GM23338 (cell line): ENCODE measurements around the gene LRRN1. TPM values are rescaled to one million over a fixed set of nuclear protein-coding genes. Genes with fewer than 3 reads are reported as not detected.

ENCODE experiments used
- ATAC-seq: fragments of 200-7000 bp; cut with Tn5 transposase; 3 replicates; pipeline ENCODE4 v1.9.1; 2020
- DNase-seq: peaks from one replicate; pipeline ENCODE4 v3.0.0-alpha.2; 2015; ENCODE audit warnings: low spot score
- H2AFZ ChIP-seq: fragments of 200-600 bp; sonication (generic); 2 replicates; pipeline ENCODE4 v1.8.0; 2016; ENCODE audit warnings: antibody characterized with exemption, mild to moderate bottlenecking, moderate library complexity
- H3F3A ChIP-seq: fragments of 200-600 bp; sonication (generic); replicated peaks from 2 replicates; pipeline ENCODE4 v1.8.0; 2017; ENCODE audit warnings: antibody characterized with exemption, mixed run types, low read depth
- H3K27ac ChIP-seq: fragments of 200-600 bp; sonication (generic); 2 replicates; pipeline ENCODE4 v1.6.1; 2016; ENCODE audit warnings: low read depth
- H3K27me3 ChIP-seq: fragments of 200-600 bp; sonication (generic); 2 replicates; pipeline ENCODE4 v1.8.0; 2016; ENCODE audit warnings: mild to moderate bottlenecking, mixed run types, moderate library complexity; ENCODE audit not compliant: insufficient read depth
- H3K36me3 ChIP-seq: fragments of 200-600 bp; sonication (generic); 2 replicates; pipeline ENCODE4 v1.8.0; 2016; ENCODE audit warnings: mild to moderate bottlenecking; ENCODE audit not compliant: insufficient read depth
- H3K4me1 ChIP-seq: fragments of 200-600 bp; sonication (generic); 2 replicates; pipeline ENCODE4 v1.8.0; 2016; ENCODE audit warnings: mild to moderate bottlenecking, moderate library complexity; ENCODE audit not compliant: insufficient read depth
- H3K4me2 ChIP-seq: fragments of 200-600 bp; sonication (generic); 2 replicates; pipeline ENCODE4 v1.7.1; 2017; ENCODE audit warnings: mixed run types
- H3K4me3 ChIP-seq: fragments of 200-600 bp; sonication (generic); 2 replicates; pipeline ENCODE4 v1.6.1; 2016; ENCODE audit warnings: mixed run types
- H3K79me2 ChIP-seq: fragments of 200-600 bp; sonication (generic); replicated peaks from 2 replicates; pipeline ENCODE4 v1.8.0; 2017; ENCODE audit warnings: mild to moderate bottlenecking; ENCODE audit not compliant: insufficient read depth
- H3K9me2 ChIP-seq: fragments of 200-600 bp; sonication (generic); 2 replicates; pipeline ENCODE4 v1.8.0; 2017; ENCODE audit not compliant: insufficient read depth
- H4K20me1 ChIP-seq: fragments of 200-600 bp; sonication (generic); replicated peaks from 2 replicates; pipeline ENCODE4 v1.8.0; 2017; ENCODE audit warnings: mild to moderate bottlenecking; ENCODE audit not compliant: insufficient read depth
- H3K27ac Mint-ChIP-seq: 2 replicates; pipeline ENCODE4 v1.8.0; 2020; ENCODE audit warnings: inconsistent platforms, mild to moderate bottlenecking, moderate library complexity, mixed read lengths
- H3K27me3 Mint-ChIP-seq: 3 replicates; pipeline ENCODE4 v1.8.0; 2022; ENCODE audit warnings: low read depth, mild to moderate bottlenecking, moderate library complexity, mixed read lengths, inconsistent platforms; ENCODE audit not compliant: insufficient read depth, poor library complexity
- H3K36me3 Mint-ChIP-seq: 3 replicates; pipeline ENCODE4 v1.8.0; 2021; ENCODE audit warnings: low read depth, mild to moderate bottlenecking, inconsistent platforms, moderate library complexity, mixed read lengths
- H3K4me1 Mint-ChIP-seq: 3 replicates; pipeline ENCODE4 v1.8.0; 2020; ENCODE audit warnings: mild to moderate bottlenecking, inconsistent platforms, mixed read lengths
- H3K4me3 Mint-ChIP-seq: 3 replicates; pipeline ENCODE4 v1.8.0; 2021; ENCODE audit warnings: moderate library complexity, mild to moderate bottlenecking, inconsistent platforms, mixed read lengths
- H3K9me3 Mint-ChIP-seq: 3 replicates; pipeline ENCODE4 v1.8.0; 2020; ENCODE audit warnings: moderate library complexity, mild to moderate bottlenecking, inconsistent platforms, mixed read lengths
- CREB1 ChIP-seq: fragments of 250-450 bp; sonication (Bioruptor Pico); IDR thresholded peaks from 2 replicates; pipeline ENCODE4 v1.5.0; 2020; ENCODE audit warnings: low read depth, mild to moderate bottlenecking, moderate library complexity
- CTCF ChIP-seq, 2 experiments: fragments of 200-600 bp in 1 of 2; sonication (generic) in 1 of 2; conservative IDR thresholded peaks; 2 replicates each; pipeline versions ENCODE4 v1.5.1 to v1.6.1; 2016 to 2017; ENCODE audit warnings: antibody characterized with exemption in 2 of 2, low read depth in 2 of 2, mild to moderate bottlenecking in 2 of 2, moderate library complexity in 1 of 2
- ETS1 ChIP-seq: IDR thresholded peaks from 2 replicates; pipeline ENCODE4 v1.6.1; 2016; ENCODE audit warnings: antibody characterized with exemption
- EZH2 ChIP-seq: fragments of 200-600 bp; sonication (generic); IDR thresholded peaks from one replicate; pipeline ENCODE4 v1.8.0; 2017; ENCODE audit warnings: antibody characterized with exemption, mild to moderate bottlenecking, low read depth; ENCODE audit not compliant: unreplicated experiment
- EZH2phosphoT487 ChIP-seq: fragments of 200-600 bp; sonication (generic); IDR thresholded peaks from one replicate; pipeline ENCODE4 v1.8.1; 2018; ENCODE audit warnings: antibody characterized with exemption; ENCODE audit not compliant: unreplicated experiment
- JUNB ChIP-seq: IDR thresholded peaks from one replicate; pipeline ENCODE4 v1.6.1; 2016; ENCODE audit warnings: antibody characterized with exemption; ENCODE audit not compliant: unreplicated experiment
- NANOG ChIP-seq: IDR thresholded peaks from 2 replicates; pipeline ENCODE4 v1.6.1; 2016; ENCODE audit warnings: antibody characterized with exemption, borderline replicate concordance
- POLR2AphosphoS5 ChIP-seq: IDR thresholded peaks from 2 replicates; pipeline ENCODE4 v1.6.1; 2016; ENCODE audit warnings: antibody characterized with exemption, low read depth
- REST ChIP-seq: IDR thresholded peaks from one replicate; pipeline ENCODE4 v1.6.1; 2018; ENCODE audit warnings: antibody characterized with exemption; ENCODE audit not compliant: unreplicated experiment
- STAT1 ChIP-seq: IDR thresholded peaks from one replicate; pipeline ENCODE4 v1.6.1; 2016; ENCODE audit warnings: antibody characterized with exemption; ENCODE audit not compliant: unreplicated experiment
- ZNF114 ChIP-seq: fragments of 250-450 bp; sonication (Bioruptor Pico); IDR thresholded peaks from 2 replicates; pipeline ENCODE4 v1.5.0; 2020; ENCODE audit warnings: mild to moderate bottlenecking, moderate library complexity
- ZNF331 ChIP-seq: fragments of 250-450 bp; sonication (Bioruptor Pico); IDR thresholded peaks from 2 replicates; pipeline ENCODE4 v1.5.0; 2020; ENCODE audit warnings: low read depth, mild to moderate bottlenecking, moderate library complexity
- ZNF462 ChIP-seq: fragments of 250-450 bp; sonication (Bioruptor Pico); IDR thresholded peaks from 2 replicates; pipeline ENCODE4 v1.5.0; 2020; ENCODE audit warnings: mild to moderate bottlenecking, moderate library complexity
- polyA plus RNA-seq: library from polyadenylated mRNA; unstranded; fragments of >200 nt; fragmentation: Nextera tagmentation; extraction: Ambion mirVana; gene quantifications from 2 replicates; pipeline ENCODE4 v1.2.1, GENCODE V29; 2016
- total RNA-seq: library from RNA; depleted of rRNA; stranded (reverse); fragments of >200 nt; shearing (Covaris generic); gene quantifications from 2 replicates; pipeline ENCODE4 v1.2.3, GENCODE V29; 2014

LRRN1 gene
- total and polyA plus RNA-seq, 2 experiments from 2014 or later = 85.7 to 172 TPM

DNA sequence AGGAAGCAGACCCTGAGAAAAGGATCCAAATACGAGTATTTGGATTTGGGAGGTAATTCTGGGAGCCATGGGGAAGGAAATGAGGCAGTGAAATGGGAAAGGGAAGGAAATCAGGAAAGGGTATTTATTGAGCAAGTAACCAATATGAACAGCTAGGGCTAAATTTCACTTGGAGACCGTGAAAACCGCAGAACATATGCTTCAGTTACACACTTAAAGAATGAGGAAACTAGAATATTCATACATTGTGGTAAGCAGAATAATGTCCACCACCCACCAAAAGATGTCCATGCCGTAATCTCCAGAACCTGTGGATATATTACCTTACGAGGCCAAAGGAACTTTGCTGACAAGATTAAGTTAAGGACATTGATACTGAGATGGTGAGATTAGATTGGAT is 63.3 kb downstream of the LRRN1 start:
- Mint-ChIP-seq H3K27ac (no peak overlapping the region), H3K4me3 (no peak overlapping the region), H3K27me3 (peaks cover 5% of the 10 kb centered on the region), H3K4me1 (peaks cover 8% of the 10 kb centered on the region), H3K36me3 (peaks cover 26% of the 10 kb centered on the region), H3K9me3 (peaks cover 33% of the 10 kb centered on the region)
- no peaks in the 10 kb centered on the region for H3K36me3 ChIP-seq
- peaks cover 6% of the 10 kb centered on the region for H3K4me1 ChIP-seq
- no peak overlapping the region for H3K27ac ChIP-seq
- TF ChIP-seq ETS1 (no peak), JUNB (no peak), NANOG (no peak), ZNF462 (CRISPR knock-in tag) (no peak), REST (no peak), CTCF (conservative IDR thresholded peaks at IDR 0.05; ENCODE audit: low read depth in 2 of 2) (no peak), ZNF331 (CRISPR knock-in tag) (no peak), ZNF114 (CRISPR knock-in tag) (no peak), POLR2AphosphoS5 (no peak), STAT1 (no peak), CREB1 (CRISPR knock-in tag) (no peak), EZH2phosphoT487 (no peak), EZH2 (no peak)
- no peaks in the 10 kb centered on the region for H3F3A ChIP-seq
- H2AFZ ChIP-seq = no peak overlapping the region
- DNase-seq = no peak
- no peaks in the 10 kb centered on the region for H3K79me2 ChIP-seq
- H3K27me3 ChIP-seq = no peaks in the 10 kb centered on the region
- no peak overlapping the region for H3K4me3 ChIP-seq
- H3K4me2 ChIP-seq = no peak overlapping the region
- H3K9me2 ChIP-seq = no peaks in the 10 kb centered on the region
- no peaks in the 10 kb centered on the region for H4K20me1 ChIP-seq
- no peak for ATAC-seq
